HepG2 (cell line): Measurements from ENCODE around the gene GRID1. TPM values are rescaled to one million over a fixed set of nuclear protein-coding genes. Genes with fewer than 3 reads are reported as not detected.

Experiments used
- ATAC-seq: fragments of 200-7000 bp; cut with Tn5 transposase; 3 replicates; pipeline ENCODE4 v1.9.1; 2020; ENCODE audit warnings: mild to moderate bottlenecking, moderate library complexity
- BruUV-seq: library from RNA; stranded (reverse); fragments of 400-500 nt; replicated peaks from 2 replicates; lab custom pipeline; 2021; lab: Mats Ljungman, UMichigan
- CTCF ChIA-PET: fragments of 300-600 bp; formaldehyde crosslinking; extraction: SDS; loops from one replicate; lab custom pipeline; 2021; ENCODE audit warnings: low total read pairs, inconsistent platforms, low intra/inter-chr PET ratio; lab: Yijun Ruan, JAX
- POLR2A ChIA-PET: fragments of 350-600 bp; sonication (Branson Sonifier 250); formaldehyde crosslinking; loops from one replicate; lab custom pipeline; 2020; ENCODE audit warnings: antibody characterized with exemption, inconsistent platforms; lab: Yijun Ruan, JAX
- DNase-seq: peaks from one replicate; pipeline ENCODE4 v3.0.0-alpha.2; 2015; ENCODE audit warnings: low spot score
- FAIRE-seq: peaks from 3 replicates; lab custom pipeline; 2011; peaks lifted over from hg19 to GRCh38; lab: Jason Lieb, UNC
- H2AFZ ChIP-seq: one replicate; pipeline ENCODE4 v1.6.1; 2011; ENCODE audit warnings: low read length, inconsistent platforms
- H3K27ac ChIP-seq: fragments of 300-600 bp; 3 replicates; pipeline ENCODE4 v1.8.0; 2011; ENCODE audit warnings: mixed run types, mild to moderate bottlenecking, mixed read lengths, low read length, inconsistent platforms; ENCODE audit not compliant: insufficient read depth; ENCODE audit errors: extremely low read length
- H3K27me3 ChIP-seq, 2 experiments: fragments of 200-600 bp in 1 of 2; 2 replicates in 1 of 2; 3 replicates in 1 of 2; pipeline versions ENCODE4 v1.6.0 to v1.8.0; 2011; ENCODE audit warnings: low read length in 2 of 2, mild to moderate bottlenecking in 2 of 2, moderate library complexity in 2 of 2, inconsistent platforms in 1 of 2; ENCODE audit not compliant: insufficient read depth in 2 of 2, control insufficient read depth in 1 of 2
- H3K36me3 ChIP-seq, 2 experiments: fragments of 200-600 bp in 1 of 2; replicated peaks in 1 of 2; 2 replicates in 1 of 2; 3 replicates in 1 of 2; pipeline versions ENCODE4 v1.5.1 to v1.8.0; 2011; ENCODE audit warnings: low read length in 2 of 2, inconsistent platforms in 1 of 2; ENCODE audit not compliant: insufficient read depth in 2 of 2, control insufficient read depth in 1 of 2
- H3K4me1 ChIP-seq: 2 replicates; pipeline ENCODE4 v1.5.1; 2012; ENCODE audit warnings: low read length, inconsistent platforms; ENCODE audit not compliant: insufficient read depth
- H3K4me2 ChIP-seq: 2 replicates; pipeline ENCODE4 v1.6.0; 2011; ENCODE audit warnings: low read depth, low read length, inconsistent platforms
- H3K4me3 ChIP-seq, 3 experiments: fragments of 200-600 bp in 1 of 3; sonication (generic), shearing (Covaris generic) in 1 of 3; replicated peaks in 1 of 3; 2 replicates each; pipeline ENCODE4 v1.5.1; 2011 to 2016; ENCODE audit warnings: low read length in 3 of 3, inconsistent platforms in 2 of 3, low read depth in 2 of 3, mild to moderate bottlenecking in 2 of 3, control low read depth in 1 of 3, mixed read lengths in 1 of 3; ENCODE audit not compliant: insufficient read depth in 1 of 3
- H3K79me2 ChIP-seq: one replicate; pipeline ENCODE4 v1.6.1; 2011; ENCODE audit warnings: low read length, inconsistent platforms; ENCODE audit not compliant: insufficient read depth
- H3K9ac ChIP-seq: 2 replicates; pipeline ENCODE4 v1.6.0; 2011; ENCODE audit warnings: mild to moderate bottlenecking, low read depth, low read length, inconsistent platforms; ENCODE audit not compliant: insufficient read depth
- H3K9me3 ChIP-seq: 2 replicates; pipeline ENCODE4 v1.5.1; 2012; ENCODE audit warnings: mild to moderate bottlenecking, low read length
- H4K20me1 ChIP-seq: 2 replicates; pipeline ENCODE4 v1.6.0; 2011; ENCODE audit warnings: inconsistent platforms, mild to moderate bottlenecking, low read length, moderate library complexity; ENCODE audit not compliant: insufficient read depth
- CEBPG ChIP-seq: IDR thresholded peaks from 2 replicates; pipeline ENCODE4 v1.6.1; 2016
- PAF1 ChIP-seq: IDR thresholded peaks from 2 replicates; pipeline ENCODE4 v1.6.1; 2016; ENCODE audit warnings: missing genetic modification reagents, missing compliant biosample characterization
- POLR2A ChIP-seq, 2 experiments: IDR thresholded peaks; 2 replicates each; pipeline ENCODE4 v1.6.1; 2011; ENCODE audit warnings: low read depth in 2 of 2, low read length in 2 of 2, mild to moderate bottlenecking in 1 of 2, moderate library complexity in 1 of 2; ENCODE audit not compliant: insufficient read depth in 1 of 2
- SIX1 ChIP-seq: sonication (generic); formaldehyde crosslinking; IDR thresholded peaks from 2 replicates; pipeline ENCODE4 v1.4.0; 2020; ENCODE audit warnings: missing genetic modification reagents, borderline replicate concordance
- SSRP1 ChIP-seq: IDR thresholded peaks from 2 replicates; pipeline ENCODE4 v1.6.1; 2016; ENCODE audit warnings: control low read depth
- TEF ChIP-seq: sonication (generic); formaldehyde crosslinking; IDR thresholded peaks from 2 replicates; pipeline ENCODE4 v1.5.0; 2020; ENCODE audit warnings: missing genetic modification reagents
- ZEB1 ChIP-seq: IDR thresholded peaks from 2 replicates; pipeline ENCODE4 v1.6.1; 2012; ENCODE audit warnings: mild to moderate bottlenecking, low read depth, inconsistent platforms; ENCODE audit not compliant: insufficient replicate concordance
- ZNF552 ChIP-seq: sonication (generic); formaldehyde crosslinking; IDR thresholded peaks from 2 replicates; pipeline ENCODE4 v1.9.0; 2022; ENCODE audit warnings: missing genetic modification reagents, mild to moderate bottlenecking, borderline replicate concordance
- ZNF75D ChIP-seq: sonication (generic); formaldehyde crosslinking; IDR thresholded peaks from 2 replicates; pipeline ENCODE4 v1.8.1; 2023; ENCODE audit warnings: missing genetic modification reagents, mild to moderate bottlenecking, borderline replicate concordance
- WGBS: methylation state at CpG from one replicate; pipeline ENCODE4 v1.1.6; 2017; ENCODE audit warnings: low lambda C conversion rate; 5-methylcytosine and 5-hydroxymethylcytosine counted together
- in situ Hi-C: cut with HindIII; loops from 2 replicates; pipeline ENCODE4 v1.10.0; 2017; ENCODE audit warnings: low pct_unique_long_range_greater_than_20kb; ENCODE audit not compliant: extremely low pct_ligation_motif_present
- intact Hi-C: fragments of 100-400 bp; cut with micrococcal nuclease; formaldehyde crosslinking; loops from one replicate; pipeline ENCODE4 v1.10.0; 2022; ENCODE audit not compliant: unreplicated experiment
- polyA plus RNA-seq, 8 experiments: library from polyadenylated mRNA; depleted of rRNA in 3 of 8; stranded (reverse) in 7 of 8; unstranded in 1 of 8; fragments of >200 nt; fragmentation: Illumina TruSeq in 4 of 8; extraction: Trizol in 4 of 8; gene quantifications; 2 replicates each; pipeline versions ENCODE4 v1.2.1 to v1.2.3, GENCODE V29; 2011 to 2016; ENCODE audit warnings: low read depth in 4 of 8, missing spikeins in 1 of 8, mixed read lengths in 1 of 8; ENCODE audit not compliant: insufficient read depth in 1 of 8
- total RNA-seq, 5 experiments: library from RNA; depleted of rRNA; stranded (reverse); fragments of >200 nt; fragmentation: Illumina TruSeq; extraction: Trizol; gene quantifications; 2 replicates each; pipeline ENCODE4 v1.2.3, GENCODE V29; 2016; ENCODE audit warnings: low read depth in 1 of 5
- TF ChIP-seq, protein P1 (sequence below): sonication (generic); formaldehyde crosslinking; IDR thresholded peaks from one replicate; pipeline ENCODE4 v1.5.1; 2020; ENCODE audit warnings: mild to moderate bottlenecking, missing genetic modification reagents; ENCODE audit errors: not compliant biosample characterization
- TF ChIP-seq, protein P2 (sequence below), 2 experiments: sonication (generic) in 1 of 2; formaldehyde crosslinking in 1 of 2; IDR thresholded peaks; 2 replicates each; pipeline versions ENCODE4 v1.4.0 to v1.6.1; 2016 to 2020; ENCODE audit warnings: borderline replicate concordance in 1 of 2, low read depth in 1 of 2, mild to moderate bottlenecking in 1 of 2, missing genetic modification reagents in 1 of 2

The GRID1 gene
- total and polyA plus RNA-seq, 2 of the 13 experiments (the other 11 are each of a cell fraction or from before 2014, with no cell fraction given), result 0.05 TPM; not detected in 1

DNA sequence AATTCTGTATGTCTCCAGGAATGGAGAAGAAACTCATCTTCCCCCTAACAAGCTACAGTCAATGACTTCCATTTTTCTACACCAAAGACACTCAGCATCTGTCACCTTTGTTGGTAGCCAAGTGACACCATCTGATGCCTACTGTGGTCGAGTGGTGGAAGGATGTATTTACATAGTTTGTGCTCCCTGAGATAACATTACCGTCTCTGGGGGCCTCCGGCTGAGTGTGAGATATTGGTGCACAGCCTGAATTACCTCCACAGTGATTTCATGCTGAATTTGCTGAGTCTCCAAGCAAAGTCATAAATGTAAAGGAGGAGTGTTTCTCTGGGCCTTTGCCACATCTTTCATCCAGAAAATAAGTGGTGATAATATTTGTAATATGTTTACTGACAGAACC, 114.0 kb downstream of the GRID1 start (continued):
- no peak for TF ChIP-seq TEF (CRISPR knock-in tag)

- Histone ChIP-seq H3K4me2 (no peak overlapping the region), H3K27ac (no peak overlapping the region), H3K4me3 (no peak overlapping the region), H3K36me3 (no peaks in the 10 kb centered on the region), H3K9ac (no peak overlapping the region), H4K20me1 (no peaks in the 10 kb centered on the region), H3K4me1 (no peaks in the 10 kb centered on the region), H3K27me3 (peaks cover 0 to 6% of the 10 kb centered on the region in 2 experiments; a peak in 1 of 5 replicates), H3K9me3 (no peaks in the 10 kb centered on the region), H3K79me2 (no peaks in the 10 kb centered on the region), H2AFZ (no peak overlapping the region)
- DNase-seq, result no peak
- BruUV-seq, result no TSS peak
- ChIA-PET POLR2A (no interaction called here), CTCF (no interaction called here)
- in situ Hi-C loops (no loop called here), intact Hi-C loops (no loop called here)
- no peak for ATAC-seq
- no peak for FAIRE-seq
- 14% methylated on average over 5 of the region's 7 CpGs for WGBS
- TF ChIP-seq ZEB1 (no peak), ZNF552 (no peak), PAF1 (CRISPR knock-in tag) (no peak), SSRP1 (CRISPR knock-in tag) (no peak), POLR2A (IDR thresholded peaks at IDR 0.05; ENCODE audit: insufficient read depth in 1 of 2, low read depth in 2 of 2, low read length in 2 of 2) (no peak), CEBPG (CRISPR knock-in tag) (no peak), SIX1 (no peak), ZNF75D (CRISPR knock-in tag) (no peak)
- TF ChIP-seq, protein P1, sequence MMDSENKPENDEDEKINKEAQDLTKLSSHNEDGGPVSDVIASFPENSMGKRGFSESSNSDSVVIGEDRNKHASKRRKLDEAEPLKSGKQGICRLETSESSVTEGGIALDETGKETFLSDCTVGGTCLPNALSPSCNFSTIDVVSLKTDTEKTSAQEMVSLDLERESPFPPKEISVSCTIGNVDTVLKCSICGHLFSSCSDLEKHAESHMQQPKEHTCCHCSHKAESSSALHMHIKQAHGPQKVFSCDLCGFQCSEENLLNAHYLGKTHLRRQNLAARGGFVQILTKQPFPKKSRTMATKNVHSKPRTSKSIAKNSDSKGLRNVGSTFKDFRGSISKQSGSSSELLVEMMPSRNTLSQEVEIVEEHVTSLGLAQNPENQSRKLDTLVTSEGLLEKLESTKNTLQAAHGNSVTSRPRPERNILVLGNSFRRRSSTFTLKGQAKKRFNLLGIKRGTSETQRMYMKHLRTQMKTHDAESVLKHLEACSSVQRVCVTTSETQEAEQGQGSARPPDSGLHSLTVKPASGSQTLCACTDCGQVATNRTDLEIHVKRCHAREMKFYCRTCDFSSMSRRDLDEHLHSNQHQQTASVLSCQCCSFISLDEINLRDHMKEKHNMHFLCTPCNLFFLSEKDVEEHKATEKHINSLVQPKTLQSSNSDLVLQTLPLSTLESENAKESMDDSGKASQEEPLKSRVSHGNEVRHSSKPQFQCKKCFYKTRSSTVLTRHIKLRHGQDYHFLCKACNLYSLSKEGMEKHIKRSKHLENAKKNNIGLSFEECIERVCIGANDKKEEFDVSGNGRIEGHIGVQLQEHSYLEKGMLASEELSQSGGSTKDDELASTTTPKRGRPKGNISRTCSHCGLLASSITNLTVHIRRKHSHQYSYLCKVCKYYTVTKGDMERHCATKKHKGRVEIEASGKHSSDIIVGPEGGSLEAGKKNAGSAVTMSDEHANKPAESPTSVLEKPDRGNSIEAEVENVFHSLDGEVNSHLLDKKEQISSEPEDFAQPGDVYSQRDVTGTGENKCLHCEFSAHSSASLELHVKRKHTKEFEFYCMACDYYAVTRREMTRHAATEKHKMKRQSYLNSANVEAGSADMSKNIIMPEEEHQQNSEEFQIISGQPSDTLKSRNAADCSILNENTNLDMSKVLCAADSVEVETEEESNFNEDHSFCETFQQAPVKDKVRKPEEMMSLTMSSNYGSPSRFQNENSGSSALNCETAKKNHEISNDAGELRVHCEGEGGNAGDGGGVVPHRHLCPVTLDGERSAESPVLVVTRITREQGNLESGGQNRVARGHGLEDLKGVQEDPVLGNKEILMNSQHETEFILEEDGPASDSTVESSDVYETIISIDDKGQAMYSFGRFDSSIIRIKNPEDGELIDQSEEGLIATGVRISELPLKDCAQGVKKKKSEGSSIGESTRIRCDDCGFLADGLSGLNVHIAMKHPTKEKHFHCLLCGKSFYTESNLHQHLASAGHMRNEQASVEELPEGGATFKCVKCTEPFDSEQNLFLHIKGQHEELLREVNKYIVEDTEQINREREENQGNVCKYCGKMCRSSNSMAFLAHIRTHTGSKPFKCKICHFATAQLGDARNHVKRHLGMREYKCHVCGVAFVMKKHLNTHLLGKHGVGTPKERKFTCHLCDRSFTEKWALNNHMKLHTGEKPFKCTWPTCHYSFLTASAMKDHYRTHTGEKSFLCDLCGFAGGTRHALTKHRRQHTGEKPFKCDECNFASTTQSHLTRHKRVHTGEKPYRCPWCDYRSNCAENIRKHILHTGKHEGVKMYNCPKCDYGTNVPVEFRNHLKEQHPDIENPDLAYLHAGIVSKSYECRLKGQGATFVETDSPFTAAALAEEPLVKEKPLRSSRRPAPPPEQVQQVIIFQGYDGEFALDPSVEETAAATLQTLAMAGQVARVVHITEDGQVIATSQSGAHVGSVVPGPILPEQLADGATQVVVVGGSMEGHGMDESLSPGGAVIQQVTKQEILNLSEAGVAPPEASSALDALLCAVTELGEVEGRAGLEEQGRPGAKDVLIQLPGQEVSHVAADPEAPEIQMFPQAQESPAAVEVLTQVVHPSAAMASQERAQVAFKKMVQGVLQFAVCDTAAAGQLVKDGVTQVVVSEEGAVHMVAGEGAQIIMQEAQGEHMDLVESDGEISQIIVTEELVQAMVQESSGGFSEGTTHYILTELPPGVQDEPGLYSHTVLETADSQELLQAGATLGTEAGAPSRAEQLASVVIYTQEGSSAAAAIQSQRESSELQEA (CRISPR knock-in tag), result no peak
- TF ChIP-seq, protein P2, sequence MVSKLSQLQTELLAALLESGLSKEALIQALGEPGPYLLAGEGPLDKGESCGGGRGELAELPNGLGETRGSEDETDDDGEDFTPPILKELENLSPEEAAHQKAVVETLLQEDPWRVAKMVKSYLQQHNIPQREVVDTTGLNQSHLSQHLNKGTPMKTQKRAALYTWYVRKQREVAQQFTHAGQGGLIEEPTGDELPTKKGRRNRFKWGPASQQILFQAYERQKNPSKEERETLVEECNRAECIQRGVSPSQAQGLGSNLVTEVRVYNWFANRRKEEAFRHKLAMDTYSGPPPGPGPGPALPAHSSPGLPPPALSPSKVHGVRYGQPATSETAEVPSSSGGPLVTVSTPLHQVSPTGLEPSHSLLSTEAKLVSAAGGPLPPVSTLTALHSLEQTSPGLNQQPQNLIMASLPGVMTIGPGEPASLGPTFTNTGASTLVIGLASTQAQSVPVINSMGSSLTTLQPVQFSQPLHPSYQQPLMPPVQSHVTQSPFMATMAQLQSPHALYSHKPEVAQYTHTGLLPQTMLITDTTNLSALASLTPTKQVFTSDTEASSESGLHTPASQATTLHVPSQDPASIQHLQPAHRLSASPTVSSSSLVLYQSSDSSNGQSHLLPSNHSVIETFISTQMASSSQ (IDR thresholded peaks at IDR 0.05; ENCODE audit: low read depth), result no peak
- TF ChIP-seq, protein P2 (CRISPR knock-in tag; IDR thresholded peaks at IDR 0.05; ENCODE audit: borderline replicate concordance), result no peak
Measured at GRCh38 chr10:86252079-86252478, 114.5 kb downstream of the GRID1 start.
